ENCODE measurements around the gene TEX29.

TEX29 gene

DNA sequence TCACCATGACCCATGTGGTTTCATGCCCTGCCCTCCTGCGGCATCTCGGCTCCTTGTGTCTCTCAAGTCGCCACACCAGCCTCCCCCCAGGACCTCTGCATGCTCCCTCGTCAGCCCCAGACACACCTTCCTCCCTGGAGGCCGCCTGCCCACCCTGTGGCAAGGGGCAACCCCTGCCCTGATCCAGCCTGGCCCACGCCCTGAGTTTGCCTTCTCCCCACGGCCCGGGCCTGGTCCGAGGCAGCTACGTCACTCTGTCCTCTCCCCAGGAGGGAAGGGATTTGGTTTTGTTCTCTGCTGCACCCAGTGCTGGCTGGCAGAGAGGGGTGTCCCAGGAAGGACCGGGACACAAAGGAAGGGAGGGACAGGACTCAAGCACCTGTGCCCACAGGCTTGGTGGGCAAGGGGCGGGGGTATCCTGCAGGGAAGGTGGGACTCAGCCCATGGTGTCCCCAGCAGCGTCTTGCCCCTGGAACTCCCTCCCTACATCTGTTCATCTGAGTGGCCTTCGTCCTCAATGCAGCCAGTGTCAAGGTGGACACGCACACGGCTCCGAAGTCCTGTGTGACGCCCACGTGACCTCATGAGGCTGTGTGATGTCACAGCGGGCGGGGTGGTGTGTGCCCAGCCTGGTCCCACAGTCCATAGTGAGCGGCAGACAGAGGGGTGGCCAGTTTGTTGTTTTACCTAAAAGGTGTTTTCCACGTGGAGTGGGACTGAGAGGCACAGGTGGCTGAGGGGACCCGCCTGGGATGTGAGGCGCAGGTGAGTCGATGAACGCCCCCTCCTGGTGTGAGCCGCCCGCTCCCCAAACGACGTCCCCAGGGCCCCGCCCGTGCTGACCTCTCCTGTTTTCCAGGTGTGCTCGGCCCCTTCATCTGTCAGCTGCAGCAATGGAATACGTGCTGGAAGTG lies at the start of gene TEX29:
TEX29 (plus strand) TSS at position 645 of the 914 bp plus-strand sequence; CDS start at position 894, 249 bp downstream.
- no peak for DNase-seq
- Histone ChIP-seq H3K9ac (ENCODE audit: low read depth, low read length) (no peak within 1 kb of the TSS), H3K9me3 (ENCODE audit: insufficient read depth, low read length, severe bottlenecking) (no peaks in the 10 kb centered on the region), H3K4me1 (ENCODE audit: insufficient read depth, low read length) (peaks cover 30% of the 10 kb centered on the region), H3K4me3 (ENCODE audit: low read depth in 1 of 2, low read length in 2 of 2) (no peak within 1 kb of the TSS), H2AFZ (ENCODE audit: low read depth, low read length) (no peak within 1 kb of the TSS), H3K79me2 (ENCODE audit: insufficient read depth, low read length) (no peaks in the 10 kb centered on the region), H3K27me3 (ENCODE audit: insufficient read depth, low read length, poor library complexity) (no peaks in the 10 kb centered on the region), H3K27ac (ENCODE audit: low read length) (no peak within 1 kb of the TSS), H3K4me2 (ENCODE audit: insufficient read depth, low read length) (no peak within 1 kb of the TSS), H4K20me1 (ENCODE audit: insufficient read depth, low read length) (peaks cover 14% of the 10 kb centered on the region), H3K36me3 (ENCODE audit: insufficient read depth, low read length) (peaks cover 16% of the 10 kb centered on the region)
- no peak for TF ChIP-seq EZH2 (IDR thresholded peaks at IDR 0.05; ENCODE audit: borderline replicate concordance, low read depth, low read length, severe bottlenecking)
- TF ChIP-seq, protein P1, sequence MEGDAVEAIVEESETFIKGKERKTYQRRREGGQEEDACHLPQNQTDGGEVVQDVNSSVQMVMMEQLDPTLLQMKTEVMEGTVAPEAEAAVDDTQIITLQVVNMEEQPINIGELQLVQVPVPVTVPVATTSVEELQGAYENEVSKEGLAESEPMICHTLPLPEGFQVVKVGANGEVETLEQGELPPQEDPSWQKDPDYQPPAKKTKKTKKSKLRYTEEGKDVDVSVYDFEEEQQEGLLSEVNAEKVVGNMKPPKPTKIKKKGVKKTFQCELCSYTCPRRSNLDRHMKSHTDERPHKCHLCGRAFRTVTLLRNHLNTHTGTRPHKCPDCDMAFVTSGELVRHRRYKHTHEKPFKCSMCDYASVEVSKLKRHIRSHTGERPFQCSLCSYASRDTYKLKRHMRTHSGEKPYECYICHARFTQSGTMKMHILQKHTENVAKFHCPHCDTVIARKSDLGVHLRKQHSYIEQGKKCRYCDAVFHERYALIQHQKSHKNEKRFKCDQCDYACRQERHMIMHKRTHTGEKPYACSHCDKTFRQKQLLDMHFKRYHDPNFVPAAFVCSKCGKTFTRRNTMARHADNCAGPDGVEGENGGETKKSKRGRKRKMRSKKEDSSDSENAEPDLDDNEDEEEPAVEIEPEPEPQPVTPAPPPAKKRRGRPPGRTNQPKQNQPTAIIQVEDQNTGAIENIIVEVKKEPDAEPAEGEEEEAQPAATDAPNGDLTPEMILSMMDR (IDR thresholded peaks at IDR 0.05; ENCODE audit: borderline replicate concordance, extremely low read depth, low read length, poor library complexity, severe bottlenecking): no peak
- no peak for ATAC-seq (ENCODE audit: insufficient read depth, low read depth)

- Histone ChIP-seq H4K20me1 (ENCODE audit: insufficient read depth, low read length) (peaks cover 38% of the 10 kb centered on the region), H3K27ac (ENCODE audit: low read length) (no peak overlapping the region), H3K9me3 (ENCODE audit: insufficient read depth, low read length, severe bottlenecking) (no peaks in the 10 kb centered on the region), H3K36me3 (ENCODE audit: insufficient read depth, low read length) (peaks cover 99% of the 10 kb centered on the region), H3K4me3 (ENCODE audit: low read depth in 1 of 2, low read length in 2 of 2) (no peak overlapping the region), H3K4me2 (ENCODE audit: insufficient read depth, low read length) (no peak overlapping the region), H2AFZ (ENCODE audit: low read depth, low read length) (no peak overlapping the region), H3K4me1 (ENCODE audit: insufficient read depth, low read length) (no peaks in the 10 kb centered on the region), H3K79me2 (ENCODE audit: insufficient read depth, low read length) (peaks cover 40% of the 10 kb centered on the region), H3K27me3 (ENCODE audit: insufficient read depth, low read length, poor library complexity) (no peaks in the 10 kb centered on the region), H3K9ac (ENCODE audit: low read depth, low read length) (no peak overlapping the region)
- DNase-seq: no peak
- ATAC-seq (ENCODE audit: insufficient read depth, low read depth): no peak
- TF ChIP-seq EZH2 (IDR thresholded peaks at IDR 0.05; ENCODE audit: borderline replicate concordance, low read depth, low read length, severe bottlenecking): no peak
- TF ChIP-seq, protein P1 (IDR thresholded peaks at IDR 0.05; ENCODE audit: borderline replicate concordance, extremely low read depth, low read length, poor library complexity, severe bottlenecking): no peak
Observed at GRCh38 chr13:111270765-111271698, 49.4 kb upstream of the TEX29 start.

- H3K36me3 ChIP-seq (ENCODE audit: insufficient read depth, low read length): peaks cover 99% of the 10 kb centered on the region
Observed at GRCh38 chr13:111272117-111272516, 48.3 kb upstream of the TEX29 start.

More at GRCh38 chr13:111272117-111272516, 48.3 kb upstream of the TEX29 start:
- H3K9me3 ChIP-seq (ENCODE audit: insufficient read depth, low read length, severe bottlenecking): no peaks in the 10 kb centered on the region
- peaks cover 28% of the 10 kb centered on the region for H4K20me1 ChIP-seq (ENCODE audit: insufficient read depth, low read length)
- no peak for DNase-seq
- no peak overlapping the region for H3K4me2 ChIP-seq (ENCODE audit: insufficient read depth, low read length)
- no peak overlapping the region for H3K4me3 ChIP-seq (ENCODE audit: low read depth in 1 of 2, low read length in 2 of 2)
- no peak overlapping the region for H3K9ac ChIP-seq (ENCODE audit: low read depth, low read length)
- TF ChIP-seq, protein P1 (IDR thresholded peaks at IDR 0.05; ENCODE audit: borderline replicate concordance, extremely low read depth, low read length, poor library complexity, severe bottlenecking): no peak
- TF ChIP-seq EZH2 (IDR thresholded peaks at IDR 0.05; ENCODE audit: borderline replicate concordance, low read depth, low read length, severe bottlenecking): no peak
- H3K4me1 ChIP-seq (ENCODE audit: insufficient read depth, low read length): no peaks in the 10 kb centered on the region
- H3K27ac ChIP-seq (ENCODE audit: low read length): no peak overlapping the region
- no peak overlapping the region for H2AFZ ChIP-seq (ENCODE audit: low read depth, low read length)
- peaks cover 31% of the 10 kb centered on the region for H3K79me2 ChIP-seq (ENCODE audit: insufficient read depth, low read length)
- H3K27me3 ChIP-seq (ENCODE audit: insufficient read depth, low read length, poor library complexity): no peaks in the 10 kb centered on the region
- ATAC-seq (ENCODE audit: insufficient read depth, low read depth): no peak
